ENCODE results near the gene JARID2. TPM values are rescaled to one million over a fixed set of nuclear protein-coding genes. Genes with fewer than 3 reads are reported as not detected.
A peak's percentile ranks its signal among the peaks of the same experiment; 100 is the strongest.

JARID2 gene
- total RNA-seq, 4 donors from 2014 or later: 6.6 to 8.1 (median 7.5) TPM

GRCh38 chr6:15242937-15243614 lies 2.8 kb upstream of the JARID2 start:
- TF ChIP-seq CTCF (IDR thresholded peaks at IDR 0.05): no peak
- TF ChIP-seq POLR2A (IDR thresholded peaks at IDR 0.05): no peak
- DNase-seq: no peak
- WGBS, 2 donors: 71 to 91% methylated on average over 1 of the region's 1 CpG
- Histone ChIP-seq H3K4me1 (peaks cover 6% of the 10 kb centered on the region in 2 donors), H3K36me3 (no peaks in the 10 kb centered on the region), H3K4me3 (replicated peaks in 1 of 3) (no peak overlapping the region), H3K27ac (no peak overlapping the region), H3K9me3 (no peaks in the 10 kb centered on the region), H3K27me3 (no peaks in the 10 kb centered on the region)
- intact Hi-C loops (cut with DNase I): loop anchor here (10.0 kb wide), 1 partner anchor 252 kb away; no protein-coding TSS in a partner anchor

DNA sequence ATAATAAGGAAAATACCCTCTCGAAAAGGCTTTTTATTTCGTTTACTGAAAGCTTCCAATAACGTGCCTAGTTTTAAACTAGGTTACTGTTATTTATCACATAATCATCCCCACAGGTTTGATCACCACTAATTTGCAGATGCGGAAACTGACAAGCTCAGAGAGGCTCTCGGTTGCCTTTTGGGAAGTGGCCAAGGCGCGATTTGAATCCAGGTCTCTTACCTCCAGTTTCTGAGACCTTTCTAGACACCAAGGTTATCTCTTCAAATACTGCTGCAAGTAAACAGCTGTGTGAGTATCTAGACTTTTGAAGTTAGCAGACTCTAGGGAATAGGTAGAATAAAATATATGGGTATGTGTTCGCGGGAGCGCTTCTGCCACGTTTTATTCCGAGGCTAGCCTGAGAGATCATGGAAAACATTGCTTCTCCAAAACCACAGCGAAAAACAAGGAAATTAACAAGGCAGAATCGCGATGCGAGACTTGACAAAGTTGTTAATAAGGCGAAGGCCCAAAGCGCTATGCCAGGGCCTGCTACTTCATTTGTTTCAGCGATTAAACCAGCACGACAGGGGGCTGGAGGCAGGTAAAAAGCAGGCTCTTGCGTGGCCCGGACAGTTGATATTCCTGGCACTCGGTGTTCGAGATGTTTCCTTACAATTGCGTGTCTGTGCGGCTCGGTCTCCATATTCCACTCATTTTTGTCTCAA lies 1.8 kb upstream of the JARID2 start:
- DNase-seq: no peak
- Histone ChIP-seq H3K4me3 (replicated peaks in 1 of 3) (peak overlapping the region in 2 of 3 donors; percentile 48 to 79), H3K9me3 (no peaks in the 10 kb centered on the region), H3K36me3 (no peaks in the 10 kb centered on the region), H3K27ac (peak overlapping the region; percentile 86 to 91 (median 90)), H3K27me3 (no peaks in the 10 kb centered on the region), H3K4me1 (peaks cover 6% of the 10 kb centered on the region in 2 donors)
- 70% methylated on average over 27 of the region's 27 CpGs for WGBS, 2 donors
- TF ChIP-seq POLR2A (IDR thresholded peaks at IDR 0.05): no peak
- TF ChIP-seq CTCF (IDR thresholded peaks at IDR 0.05): no peak
- intact Hi-C loops (cut with DNase I): loop anchor here (10.0 kb wide), 1 partner anchor 251 kb away; no protein-coding TSS in a partner anchor

- WGBS, 2 donors: 1 to 2% methylated on average over 17 to 19 of the region's 92 CpGs
- DNase-seq: peak; percentile 82 to 83
- Histone ChIP-seq H3K4me3 (replicated peaks in 1 of 3) (peak overlapping the region; percentile 48 to 79 (median 79)), H3K27ac (peak overlapping the region; percentile 86 to 91 (median 90)), H3K9me3 (no peaks in the 10 kb centered on the region), H3K36me3 (no peaks in the 10 kb centered on the region), H3K27me3 (no peaks in the 10 kb centered on the region), H3K4me1 (peaks cover 4 to 13% of the 10 kb centered on the region in 2 donors)
- intact Hi-C loops (cut with DNase I): loop anchor here (10.0 kb wide), 1 partner anchor 250 kb away; no protein-coding TSS in a partner anchor
- TF ChIP-seq CTCF (IDR thresholded peaks at IDR 0.05) (no peak), POLR2A (IDR thresholded peaks at IDR 0.05) (peak in 1 of 2 donors; percentile 40)
Measured at GRCh38 chr6:15244620-15245360, 1.1 kb upstream of the JARID2 start.

GRCh38 chr6:15246217-15246665 lies 372 bp downstream of the JARID2 start:
- intact Hi-C loops (cut with DNase I): loop anchor here (10.0 kb wide), 1 partner anchor 249 kb away; no protein-coding TSS in a partner anchor
- no peak for TF ChIP-seq CTCF (IDR thresholded peaks at IDR 0.05)
- no peak for TF ChIP-seq POLR2A (IDR thresholded peaks at IDR 0.05)
- H3K9me3 ChIP-seq: no peaks in the 10 kb centered on the region
- H3K36me3 ChIP-seq: no peaks in the 10 kb centered on the region
- 0 to 1% methylated on average over 10 of the region's 10 CpGs for WGBS, 2 donors
- no peak for DNase-seq
- peaks cover 4 to 14% of the 10 kb centered on the region in 2 donors for H3K4me1 ChIP-seq
- no peaks in the 10 kb centered on the region for H3K27me3 ChIP-seq
- H3K27ac ChIP-seq: peak overlapping the region in 2 of 3 donors; percentile 90 to 91
- peak overlapping the region; percentile 23 to 79 (median 26) for H3K4me3 ChIP-seq (replicated peaks in 1 of 3)

Measured in thyroid gland (tissue), 4 donors.